IMR-90 (cell line): ENCODE data around the gene CYP4F22. TPM values are rescaled to one million over a fixed set of nuclear protein-coding genes. Genes with fewer than 3 reads are reported as not detected.

ENCODE experiments used
- ATAC-seq: fragments of 200-7000 bp; cut with Tn5 transposase; 2 replicates; pipeline ENCODE4 v1.9.1; 2020; ENCODE audit warnings: low read depth, mild to moderate bottlenecking, moderate library complexity
- BruUV-seq: library from RNA; stranded (reverse); fragments of 400-500 nt; replicated peaks from 2 replicates; lab custom pipeline; 2021; lab: Mats Ljungman, UMichigan
- CTCF ChIA-PET: fragments of 300-600 bp; formaldehyde crosslinking; extraction: SDS; loops from one replicate; lab custom pipeline; 2021; ENCODE audit warnings: antibody characterized with exemption; lab: Yijun Ruan, JAX
- POLR2A ChIA-PET: fragments of 300-600 bp; sonication (Branson Sonifier 250); formaldehyde crosslinking; loops from one replicate; lab custom pipeline; 2022; ENCODE audit warnings: antibody characterized with exemption; ENCODE audit not compliant: unreplicated experiment; lab: Charles Lee
- DNase-seq: peaks from one replicate; pipeline ENCODE4 v3.0.0; 2013
- H2AFZ ChIP-seq: replicated peaks from 2 replicates; pipeline ENCODE3; 2013; ENCODE audit warnings: low read length, mild to moderate bottlenecking; ENCODE audit not compliant: poor library complexity
- H2AK5ac ChIP-seq: 2 replicates; pipeline ENCODE4 v1.6.1; 2013; ENCODE audit warnings: low read depth, low read length, inconsistent platforms
- H2AK9ac ChIP-seq: replicated peaks from 2 replicates; pipeline ENCODE3; 2013; ENCODE audit warnings: mild to moderate bottlenecking, low read depth, low read length, moderate library complexity; ENCODE audit not compliant: poor library complexity
- H2BK120ac ChIP-seq: 2 replicates; pipeline ENCODE4 v1.6.1; 2013; ENCODE audit warnings: low read depth, low read length, inconsistent platforms
- H2BK15ac ChIP-seq: 3 replicates; pipeline ENCODE4 v1.6.1; 2013; ENCODE audit warnings: low read depth, low read length, inconsistent platforms
- H2BK20ac ChIP-seq: 2 replicates; pipeline ENCODE4 v1.6.1; 2013; ENCODE audit warnings: low read depth, mild to moderate bottlenecking, inconsistent platforms, low read length, moderate library complexity
- H2BK5ac ChIP-seq: 2 replicates; pipeline ENCODE4 v1.6.1; 2013; ENCODE audit warnings: mild to moderate bottlenecking, low read depth, low read length, inconsistent platforms; ENCODE audit not compliant: poor library complexity, severe bottlenecking
- H3K14ac ChIP-seq: replicated peaks from 2 replicates; pipeline ENCODE4 v1.6.1; 2013; ENCODE audit warnings: low read depth, low read length, inconsistent platforms
- H3K18ac ChIP-seq: 2 replicates; pipeline ENCODE4 v1.6.1; 2013; ENCODE audit warnings: low read depth, low read length, control low read depth
- H3K23ac ChIP-seq: 2 replicates; pipeline ENCODE4 v1.6.1; 2013; ENCODE audit warnings: low read depth, low read length, inconsistent platforms
- H3K27ac ChIP-seq: 2 replicates; pipeline ENCODE4 v1.5.1; 2013; ENCODE audit warnings: mild to moderate bottlenecking, control low read depth, low read length; ENCODE audit not compliant: insufficient read depth
- H3K27me3 ChIP-seq: 2 replicates; pipeline ENCODE4 v1.6.1; 2013; ENCODE audit warnings: low read length; ENCODE audit not compliant: control insufficient read depth, insufficient read depth
- H3K36me3 ChIP-seq: 2 replicates; pipeline ENCODE4 v1.6.1; 2013; ENCODE audit warnings: low read length, mixed read lengths; ENCODE audit not compliant: control insufficient read depth, insufficient read depth
- H3K4ac ChIP-seq: 2 replicates; pipeline ENCODE4 v1.6.1; 2013; ENCODE audit warnings: low read depth, low read length, inconsistent platforms
- H3K4me1 ChIP-seq: 2 replicates; pipeline ENCODE4 v1.6.1; 2013; ENCODE audit warnings: low read length, mixed read lengths; ENCODE audit not compliant: control insufficient read depth, insufficient read depth
- H3K4me2 ChIP-seq: 2 replicates; pipeline ENCODE4 v1.6.1; 2013; ENCODE audit warnings: low read depth, mild to moderate bottlenecking, control low read depth, low read length, moderate library complexity
- H3K4me3 ChIP-seq: 2 replicates; pipeline ENCODE4 v1.5.1; 2013; ENCODE audit warnings: low read depth, mild to moderate bottlenecking, control low read depth, low read length, moderate library complexity; ENCODE audit not compliant: insufficient read depth
- H3K56ac ChIP-seq: 2 replicates; pipeline ENCODE4 v1.6.1; 2013; ENCODE audit warnings: low read length, inconsistent platforms; ENCODE audit not compliant: insufficient read depth; ENCODE audit errors: extremely low read depth
- H3K79me1 ChIP-seq, 2 experiments: 2 replicates each; pipeline ENCODE4 v1.6.1; 2013; ENCODE audit warnings: low read length in 2 of 2, inconsistent platforms in 1 of 2, low read depth in 1 of 2
- H3K9ac ChIP-seq: 2 replicates; pipeline ENCODE4 v1.6.1; 2013; ENCODE audit warnings: low read depth, low read length, control low read depth
- H3K9me1 ChIP-seq: 2 replicates; pipeline ENCODE4 v1.6.1; 2013; ENCODE audit warnings: low read length, inconsistent platforms; ENCODE audit not compliant: insufficient read depth
- H3K9me3 ChIP-seq: 2 replicates; pipeline ENCODE4 v1.6.1; 2013; ENCODE audit warnings: low read length; ENCODE audit not compliant: control insufficient read depth, insufficient read depth
- H4K20me1 ChIP-seq: 2 replicates; pipeline ENCODE4 v1.6.1; 2013; ENCODE audit warnings: low read length, inconsistent platforms; ENCODE audit not compliant: insufficient read depth
- H4K5ac ChIP-seq: 2 replicates; pipeline ENCODE4 v1.6.1; 2013; ENCODE audit warnings: mild to moderate bottlenecking, low read depth, low read length, control low read depth
- H4K8ac ChIP-seq, 2 experiments: 2 replicates each; pipeline ENCODE4 v1.6.1; 2013; ENCODE audit warnings: low read depth in 2 of 2, low read length in 2 of 2, control low read depth in 1 of 2, inconsistent platforms in 1 of 2
- H4K91ac ChIP-seq: 2 replicates; pipeline ENCODE4 v1.6.1; 2013; ENCODE audit warnings: low read depth, low read length, inconsistent platforms; ENCODE audit not compliant: insufficient read depth
- BHLHE40 ChIP-seq: fragments of 150-350 bp; IDR thresholded peaks from 2 replicates; pipeline ENCODE4 v1.6.1; 2016; ENCODE audit warnings: mild to moderate bottlenecking, low read depth, low read length
- CEBPB ChIP-seq: IDR thresholded peaks from 2 replicates; pipeline ENCODE4 v1.6.1; 2012; ENCODE audit warnings: low read depth, low read length, improper control_type of control experiment
- CHD1 ChIP-seq: IDR thresholded peaks from 2 replicates; pipeline ENCODE4 v1.6.1; 2012; ENCODE audit warnings: low read depth, low read length, improper control_type of control experiment
- CTCF ChIP-seq: conservative IDR thresholded peaks from 2 replicates; pipeline ENCODE4 v1.5.1; 2012; ENCODE audit warnings: mild to moderate bottlenecking, low read depth, low read length, improper control_type of control experiment
- FOS ChIP-seq: fragments of 150-350 bp; IDR thresholded peaks from 2 replicates; pipeline ENCODE4 v1.6.1; 2016; ENCODE audit warnings: low read depth, low read length
- MAZ ChIP-seq: IDR thresholded peaks from 2 replicates; pipeline ENCODE4 v1.6.1; 2012; ENCODE audit warnings: low read depth, mild to moderate bottlenecking, low read length, improper control_type of control experiment, moderate library complexity, borderline replicate concordance
- MXI1 ChIP-seq: IDR thresholded peaks from 2 replicates; pipeline ENCODE4 v1.6.1; 2012; ENCODE audit warnings: low read depth, mild to moderate bottlenecking, low read length, moderate library complexity, borderline replicate concordance
- NFE2L2 ChIP-seq: fragments of 150-350 bp; IDR thresholded peaks from 2 replicates; pipeline ENCODE4 v1.6.1; 2016; ENCODE audit warnings: low read depth, mild to moderate bottlenecking, low read length
- POLR2A ChIP-seq: IDR thresholded peaks from 2 replicates; pipeline ENCODE4 v1.6.1; 2012; ENCODE audit warnings: mild to moderate bottlenecking, low read depth, low read length
- RAD21 ChIP-seq: IDR thresholded peaks from 2 replicates; pipeline ENCODE4 v1.6.1; 2012; ENCODE audit warnings: low read length, improper control_type of control experiment
- RCOR1 ChIP-seq: IDR thresholded peaks from 2 replicates; pipeline ENCODE4 v1.6.1; 2012; ENCODE audit warnings: mild to moderate bottlenecking, low read length, improper control_type of control experiment; ENCODE audit not compliant: insufficient replicate concordance
- RFX5 ChIP-seq: IDR thresholded peaks from 2 replicates; pipeline ENCODE4 v1.8.0; 2012; ENCODE audit warnings: low read depth, mild to moderate bottlenecking, low read length, moderate library complexity
- WGBS, 2 experiments: methylation state at CpG; one replicate each; pipeline versions ENCODE4 v1.1.5 to v1.1.7; 2013; ENCODE audit warnings: missing lambda C conversion rate in 2 of 2; ENCODE audit not compliant: insufficient read length in 1 of 2; ENCODE audit errors: extremely low coverage in 2 of 2; 5-methylcytosine and 5-hydroxymethylcytosine counted together
- dilution Hi-C: fragments of 300-500 bp; cut with HindIII; formaldehyde crosslinking; loops from one replicate; pipeline ENCODE4 v1.14.3; 2018; ENCODE audit warnings: low sequenced_read_pairs; ENCODE audit not compliant: unreplicated experiment
- in situ Hi-C: fragments of 300-500 bp; cut with MboI; formaldehyde crosslinking; loops from 3 replicates; pipeline ENCODE4 v1.14.3; 2019; ENCODE audit warnings: low sequenced_read_pairs, inconsistent platforms, mixed read lengths
- intact Hi-C: fragments of 100-400 bp; cut with micrococcal nuclease; formaldehyde crosslinking; loops from 2 replicates; pipeline ENCODE4 v1.10.0; 2022
- polyA plus RNA-seq, 3 experiments: library from polyadenylated mRNA; depleted of rRNA; stranded (reverse); fragments of >200 nt; gene quantifications; 2 replicates each; pipeline ENCODE4 v1.2.3, GENCODE V29; 2012; ENCODE audit warnings: low replicate concordance in 1 of 3
- total RNA-seq: library from RNA; depleted of rRNA; stranded (reverse); fragments of >200 nt; gene quantifications from 2 replicates; pipeline ENCODE4 v1.2.3, GENCODE V29; 2012
- TF ChIP-seq, protein P1 (sequence below): fragments of 150-350 bp; IDR thresholded peaks from 2 replicates; pipeline ENCODE4 v1.6.1; 2016; ENCODE audit warnings: low read depth, mild to moderate bottlenecking, low read length, moderate library complexity, borderline replicate concordance

The CYP4F22 gene
- total and polyA plus RNA-seq, 2 of the 4 experiments (the other 2 are of a cell fraction), result not detected

- no peak for TF ChIP-seq RCOR1
- no peak for TF ChIP-seq POLR2A
- TF ChIP-seq RFX5, result no peak
- no peak for TF ChIP-seq NFE2L2
- no peak for TF ChIP-seq MAZ
- no peak for TF ChIP-seq MXI1
- no peak for TF ChIP-seq BHLHE40
- no peak for TF ChIP-seq CEBPB
- no peak for TF ChIP-seq CHD1
- TF ChIP-seq RAD21, result no peak
- no peak for TF ChIP-seq FOS
- TF ChIP-seq, protein P1, sequence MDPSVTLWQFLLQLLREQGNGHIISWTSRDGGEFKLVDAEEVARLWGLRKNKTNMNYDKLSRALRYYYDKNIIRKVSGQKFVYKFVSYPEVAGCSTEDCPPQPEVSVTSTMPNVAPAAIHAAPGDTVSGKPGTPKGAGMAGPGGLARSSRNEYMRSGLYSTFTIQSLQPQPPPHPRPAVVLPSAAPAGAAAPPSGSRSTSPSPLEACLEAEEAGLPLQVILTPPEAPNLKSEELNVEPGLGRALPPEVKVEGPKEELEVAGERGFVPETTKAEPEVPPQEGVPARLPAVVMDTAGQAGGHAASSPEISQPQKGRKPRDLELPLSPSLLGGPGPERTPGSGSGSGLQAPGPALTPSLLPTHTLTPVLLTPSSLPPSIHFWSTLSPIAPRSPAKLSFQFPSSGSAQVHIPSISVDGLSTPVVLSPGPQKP, result no peak
- TF ChIP-seq CTCF, result no peak
- in situ Hi-C loops (no loop called here), intact Hi-C loops (no loop called here), dilution Hi-C loops (no loop called here)
- CTCF ChIA-PET, result interaction anchor here (0.6 kb wide), 1 partner anchor 1200 kb away, joined by 3 read pairs; no protein-coding TSS in a partner anchor
- Histone ChIP-seq H4K20me1 (no peaks in the 10 kb centered on the region), H3K4ac (no peak overlapping the region), H2AK5ac (no peak overlapping the region), H3K9me3 (no peaks in the 10 kb centered on the region), H3K79me1 (no peaks in the 10 kb centered on the region), H2AK9ac (peak overlapping the region; percentile 78), H2BK120ac (no peak overlapping the region), H3K56ac (no peak overlapping the region), H3K4me1 (no peaks in the 10 kb centered on the region), H4K5ac (no peak overlapping the region), H2BK15ac (no peak overlapping the region), H3K14ac (no peak overlapping the region), H3K27ac (no peak overlapping the region), H2BK20ac (no peak overlapping the region), H3K4me2 (no peak overlapping the region), H3K9me1 (no peaks in the 10 kb centered on the region; the same call in 1 of the 2 replicates), H3K18ac (no peak overlapping the region), H4K91ac (no peak overlapping the region), H3K9ac (no peak overlapping the region), H2BK5ac (no peak overlapping the region), H4K8ac (no peak overlapping the region), H2AFZ (no peak overlapping the region), H3K4me3 (no peak overlapping the region), H3K27me3 (peaks cover 11% of the 10 kb centered on the region; the same call in 1 of the 2 replicates), H3K36me3 (no peaks in the 10 kb centered on the region), H3K23ac (no peak overlapping the region)
- no TSS peak for BruUV-seq
- DNase-seq (no peak), ATAC-seq (no peak)
- WGBS, 2 experiments, result 10% methylated on average over 2 of the region's 14 CpGs; no CpG with 5 or more reads in 1 of the 2 experiments
- POLR2A ChIA-PET, result no interaction called here
These were observed 974 bp upstream of the CYP4F22 start for GRCh38 chr19:15507068-15508034.
